CD4-positive, alpha-beta memory T cell (primary cell): Measurements from ENCODE around the gene NR2C2AP. TPM values are rescaled to one million over a fixed set of nuclear protein-coding genes. Genes with fewer than 3 reads are reported as not detected.
A peak's percentile ranks its signal among the peaks of the same experiment; 100 is the strongest.

Experiments used
- CTCF ChIA-PET: fragments of 350-600 bp; sonication (Branson Sonifier 250); formaldehyde crosslinking; loops from one replicate; lab custom pipeline; 2021; ENCODE audit warnings: inconsistent platforms; ENCODE audit not compliant: partially characterized antibody; lab: Charles Lee
- POLR2A ChIA-PET: fragments of 350-600 bp; sonication (Branson Sonifier 250); formaldehyde crosslinking; loops from one replicate; lab custom pipeline; 2021; ENCODE audit not compliant: partially characterized antibody; lab: Charles Lee
- DNase-seq, 5 donors: peaks; one replicate each; pipeline versions ENCODE4 v3.0.0 to v3.0.0-alpha.2; 2020 to 2022; ENCODE audit warnings: mixed read lengths in 1 of 5
- H3K27ac ChIP-seq: one replicate; pipeline ENCODE4 v1.7.0; 2013; ENCODE audit warnings: low read depth, low read length
- H3K27me3 ChIP-seq: 2 replicates; pipeline ENCODE4 v1.7.0; 2013; ENCODE audit warnings: mild to moderate bottlenecking, low read length, moderate library complexity; ENCODE audit not compliant: insufficient read depth
- H3K36me3 ChIP-seq: 2 replicates; pipeline ENCODE4 v1.7.0; 2013; ENCODE audit warnings: mild to moderate bottlenecking, low read length, moderate library complexity; ENCODE audit not compliant: insufficient read depth
- H3K4me1 ChIP-seq: 2 replicates; pipeline ENCODE4 v1.7.0; 2013; ENCODE audit warnings: mild to moderate bottlenecking, low read length, moderate library complexity; ENCODE audit not compliant: insufficient read depth
- H3K4me3 ChIP-seq, 2 donors: one replicate each; pipeline ENCODE4 v1.7.0; 2013; ENCODE audit warnings: low read length in 2 of 2, mild to moderate bottlenecking in 1 of 2
- H3K9me3 ChIP-seq, 2 donors: one replicate each; pipeline ENCODE4 v1.7.0; 2013; ENCODE audit warnings: low read length in 2 of 2, control low read depth in 1 of 2; ENCODE audit not compliant: control insufficient read depth in 1 of 2
- H3K27ac Mint-ChIP-seq, 7 donors: one replicate each; pipeline ENCODE4 v1.8.0; 2020 to 2021; ENCODE audit warnings: mixed read lengths in 7 of 7, mild to moderate bottlenecking in 6 of 7, inconsistent platforms in 3 of 7, moderate library complexity in 3 of 7
- H3K27me3 Mint-ChIP-seq, 2 donors: one replicate each; pipeline ENCODE4 v1.8.0; 2020 to 2021; ENCODE audit warnings: mixed read lengths in 2 of 2
- H3K36me3 Mint-ChIP-seq, 2 donors: one replicate each; pipeline ENCODE4 v1.8.0; 2020 to 2021; ENCODE audit warnings: mixed read lengths in 2 of 2, inconsistent platforms in 1 of 2, mild to moderate bottlenecking in 1 of 2
- H3K4me1 Mint-ChIP-seq, 4 donors: one replicate each; pipeline ENCODE4 v1.8.0; 2020 to 2021; ENCODE audit warnings: mixed read lengths in 4 of 4, mild to moderate bottlenecking in 1 of 4
- H3K4me3 Mint-ChIP-seq, 8 donors: one replicate each; pipeline ENCODE4 v1.8.0; 2020 to 2021; ENCODE audit warnings: mixed read lengths in 8 of 8, mild to moderate bottlenecking in 7 of 8, moderate library complexity in 6 of 8, inconsistent platforms in 3 of 8
- H3K9me3 Mint-ChIP-seq, 8 donors: one replicate each; pipeline ENCODE4 v1.8.0; 2020 to 2021; ENCODE audit warnings: mixed read lengths in 8 of 8, mild to moderate bottlenecking in 5 of 8, inconsistent platforms in 3 of 8, moderate library complexity in 1 of 8
- intact Hi-C: fragments of 100-400 bp; cut with micrococcal nuclease; formaldehyde crosslinking; loops from one replicate; pipeline ENCODE4 v1.15.1; 2023
- polyA plus RNA-seq, 2 donors: library from polyadenylated mRNA; unstranded; fragments of 300-500 nt; fragmentation: Illumina TruSeq; gene quantifications; one replicate each; pipeline ENCODE4 v1.2.3, GENCODE V29; 2021
- total RNA-seq, 2 experiments: library from RNA; stranded (reverse); gene quantifications; one replicate each; pipeline ENCODE4 v1.2.3, GENCODE V29; 2021

The NR2C2AP gene
- total and polyA plus RNA-seq, 4 experiments from 2014 or later: 25.1 to 33.2 (median 30.3) TPM

DNA sequence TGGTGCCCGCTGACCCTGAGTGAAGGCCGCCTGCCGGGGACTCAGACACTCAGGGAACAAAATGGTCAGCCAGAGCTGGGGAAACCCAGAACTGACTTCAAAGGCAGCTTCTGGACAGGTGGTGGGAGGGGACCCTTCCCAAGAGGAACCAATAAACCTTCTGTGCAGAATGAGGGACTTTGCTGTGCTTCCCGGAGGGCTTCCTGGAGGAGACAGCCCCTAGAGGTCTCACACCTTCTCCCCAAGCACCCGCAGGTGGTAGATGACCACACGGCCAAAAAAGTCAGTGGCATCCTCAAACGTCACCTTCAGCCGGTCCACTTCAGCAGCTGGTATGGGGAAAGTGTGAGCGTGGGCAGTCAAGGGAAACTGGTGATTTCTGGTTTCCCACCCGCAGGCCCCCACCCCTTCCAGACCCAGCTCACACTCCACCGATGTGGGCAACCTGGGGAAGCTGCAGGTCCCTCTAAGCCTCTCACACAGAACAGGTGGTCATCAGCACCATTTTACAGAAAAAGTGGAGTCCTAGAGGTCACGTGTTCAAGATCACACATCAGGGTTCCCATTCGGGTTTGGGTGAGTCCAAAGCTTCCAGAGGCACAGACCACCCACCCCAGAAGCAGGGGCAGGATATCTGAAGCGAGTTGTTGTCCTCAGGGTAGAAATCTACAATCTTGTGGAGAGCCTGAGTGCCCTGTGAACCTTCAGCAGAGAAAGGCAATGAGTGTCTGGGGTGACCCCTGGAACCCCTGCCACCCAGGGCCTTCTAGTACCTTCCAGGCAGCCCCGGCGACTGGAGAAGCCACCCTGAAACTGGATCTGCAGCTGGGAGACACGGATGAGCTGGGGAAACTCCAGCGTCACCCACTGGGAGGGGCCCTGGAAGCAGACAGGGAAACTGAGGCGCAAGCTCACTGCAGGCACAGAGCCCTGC lies 1.2 kb downstream of the NR2C2AP start:
- Mint-ChIP-seq H3K36me3 (peaks cover 5 to 16% of the 10 kb centered on the region in 2 donors), H3K4me1 (peaks cover 9 to 35% (median 26%) of the 10 kb centered on the region in 4 donors), H3K4me3 (peak overlapping the region; percentile 91 to 97 (median 94)), H3K27ac (peak overlapping the region; percentile 29 to 96 (median 94)), H3K27me3 (no peaks in the 10 kb centered on the region), H3K9me3 (peaks cover 0 to 2% (median 0%) of the 10 kb centered on the region in 8 donors)
- intact Hi-C loops: no loop called here
- peak overlapping the region; percentile 69 to 93 for H3K4me3 ChIP-seq
- peak overlapping the region; percentile 73 for H3K27ac ChIP-seq
- peaks cover 21% of the 10 kb centered on the region for H3K4me1 ChIP-seq
- H3K27me3 ChIP-seq: no peaks in the 10 kb centered on the region
- CTCF ChIA-PET: interaction anchor here (0.6 to 1.6 kb wide), 3 partner anchors 9 to 289 kb away, joined by 3 to 6 read pairs (median 3); no protein-coding TSS in a partner anchor
- H3K9me3 ChIP-seq: no peaks in the 10 kb centered on the region
- DNase-seq: no peak
- H3K36me3 ChIP-seq: peaks cover 12% of the 10 kb centered on the region
- POLR2A ChIA-PET: interaction anchor here (0.6 to 5.1 kb wide), 3 partner anchors 9 to 282 kb away, joined by 3 to 84 read pairs (median 4); partner anchors contain the start of genes BORCS8, COPE, DDX49 and RFXANK

- Histone ChIP-seq H3K27ac (no peak overlapping the region), H3K9me3 (no peaks in the 10 kb centered on the region), H3K36me3 (peaks cover 12% of the 10 kb centered on the region), H3K4me1 (peaks cover 44% of the 10 kb centered on the region), H3K27me3 (no peaks in the 10 kb centered on the region), H3K4me3 (no peak overlapping the region)
- Mint-ChIP-seq H3K9me3 (no peaks in the 10 kb centered on the region), H3K27ac (peak overlapping the region in 4 of 7 donors; percentile 14 to 98 (median 78)), H3K27me3 (no peaks in the 10 kb centered on the region), H3K4me1 (peaks cover 18 to 59% (median 37%) of the 10 kb centered on the region in 4 donors), H3K4me3 (peak overlapping the region; percentile 95 to 99 (median 98)), H3K36me3 (peaks cover 9 to 28% of the 10 kb centered on the region in 2 donors)
- DNase-seq: no peak
- ChIA-PET CTCF (no interaction called here), POLR2A (interaction anchor here (4.5 kb wide), 1 partner anchor 9 kb away, joined by 84 read pairs; the partner anchor contains the start of gene NR2C2AP)
- intact Hi-C loops: loop anchor here (2.0 to 5.0 kb wide), 5 partner anchors 57 to 469 kb away; partner anchors contain the start of genes ATP13A1, COPE, DDX49 and GATAD2A
Observed at GRCh38 chr19:19193926-19194325, 9.3 kb downstream of the NR2C2AP start.

GRCh38 chr19:19192910-19193423 lies 10.2 kb downstream of the NR2C2AP start:
- ChIA-PET CTCF (interaction anchor here (0.7 to 1.3 kb wide), 4 partner anchors 10 to 131 kb away, joined by 3 to 6 read pairs (median 3); partner anchors contain the start of gene NR2C2AP), POLR2A (interaction anchor here (0.7 to 4.5 kb wide), 7 partner anchors 10 to 361 kb away, joined by 3 to 84 read pairs (median 4); partner anchors contain the start of genes COPE, DDX49, GATAD2A and MAU2)
- DNase-seq: no peak
- Mint-ChIP-seq H3K27me3 (no peaks in the 10 kb centered on the region), H3K36me3 (peaks cover 4 to 22% of the 10 kb centered on the region in 2 donors), H3K27ac (peak overlapping the region; percentile 98 to 100 (median 99)), H3K4me3 (peak overlapping the region; percentile 95 to 99 (median 98)), H3K4me1 (peaks cover 18 to 55% (median 37%) of the 10 kb centered on the region in 4 donors), H3K9me3 (no peaks in the 10 kb centered on the region)
- Histone ChIP-seq H3K9me3 (no peaks in the 10 kb centered on the region), H3K36me3 (peaks cover 4% of the 10 kb centered on the region), H3K27ac (peak overlapping the region; percentile 100), H3K27me3 (no peaks in the 10 kb centered on the region), H3K4me3 (peak overlapping the region; percentile 86 to 100), H3K4me1 (peaks cover 44% of the 10 kb centered on the region)
- intact Hi-C loops: loop anchor here (1.0 to 5.0 kb wide), 8 partner anchors 10 to 470 kb away; partner anchors contain the start of genes ATP13A1, COPE, DDX49 and GATAD2A

GRCh38 chr19:19192078-19192882 lies 10.9 kb downstream of the NR2C2AP start, which contains the start of the genes BORCS8 and RFXANK:
Gene BORCS8, minus strand, starts transcription at chr19:19192152. Its CDS starts 35 bp downstream, at chr19:19192117.
Gene RFXANK, plus strand, starts transcription at chr19:19192258. Its CDS starts 1,689 bp downstream, at chr19:19193947.
- H3K4me3 ChIP-seq: peak within 1 kb of the TSS; percentile 98 to 100
- Mint-ChIP-seq H3K9me3 (no peaks in the 10 kb centered on the region), H3K27ac (peak within 1 kb of the TSS; percentile 98 to 100 (median 99)), H3K27me3 (no peaks in the 10 kb centered on the region), H3K36me3 (peaks cover 4 to 21% of the 10 kb centered on the region in 2 donors), H3K4me3 (peak within 1 kb of the TSS; percentile 95 to 99 (median 98)), H3K4me1 (peaks cover 18 to 55% (median 37%) of the 10 kb centered on the region in 4 donors)
- peak within 1 kb of the TSS; percentile 100 for H3K27ac ChIP-seq
- H3K36me3 ChIP-seq: peaks cover 3% of the 10 kb centered on the region
- DNase-seq: peak; percentile 97 to 99 (median 99)
- POLR2A ChIA-PET: interaction anchor here (0.5 to 4.5 kb wide), 17 partner anchors 11 to 360 kb away, joined by 3 to 84 read pairs (median 4); partner anchors contain the start of genes COPE, DDX49, GATAD2A and MAU2
- no peaks in the 10 kb centered on the region for H3K27me3 ChIP-seq
- CTCF ChIA-PET: interaction anchor here (0.6 to 1.7 kb wide), 10 partner anchors 8 to 980 kb away, joined by 3 to 7 read pairs (median 4); partner anchors contain the start of gene NR2C2AP
- intact Hi-C loops: loop anchor here (1.0 to 5.0 kb wide), 8 partner anchors 11 to 471 kb away; partner anchors contain the start of genes ATP13A1, COPE, DDX49 and GATAD2A
- no peaks in the 10 kb centered on the region for H3K9me3 ChIP-seq
- H3K4me1 ChIP-seq: peaks cover 44% of the 10 kb centered on the region

DNA sequence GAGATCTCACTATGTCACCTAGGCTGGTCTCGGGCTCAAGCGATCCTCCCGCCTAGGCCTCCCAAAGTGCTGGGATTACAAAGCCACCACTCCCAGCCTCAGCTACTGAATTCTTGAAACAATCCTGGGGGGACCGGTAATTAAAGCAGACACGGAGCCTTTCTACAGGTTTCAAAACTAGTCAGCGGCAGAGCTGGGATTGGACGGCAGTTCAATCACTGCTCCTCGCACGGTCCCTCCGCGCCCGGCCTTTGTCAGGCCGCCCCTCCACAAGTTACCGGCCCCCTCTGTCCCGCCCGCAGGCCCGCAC lies 11.5 kb downstream of the NR2C2AP start:
- peaks cover 4 to 19% of the 10 kb centered on the region in 2 donors for H3K36me3 Mint-ChIP-seq
- H3K9me3 Mint-ChIP-seq: no peaks in the 10 kb centered on the region
- Histone ChIP-seq H3K9me3 (no peaks in the 10 kb centered on the region), H3K36me3 (no peaks in the 10 kb centered on the region), H3K4me1 (peaks cover 44% of the 10 kb centered on the region), H3K27me3 (no peaks in the 10 kb centered on the region), H3K27ac (peak overlapping the region; percentile 100), H3K4me3 (peak overlapping the region; percentile 98 to 100)
- ChIA-PET POLR2A (interaction anchor here (0.5 to 4.5 kb wide), 15 partner anchors 11 to 324 kb away, joined by 3 to 84 read pairs (median 4); partner anchors contain the start of genes COPE, DDX49, GATAD2A and NR2C2AP), CTCF (interaction anchor here (0.6 to 1.7 kb wide), 6 partner anchors 9 to 980 kb away, joined by 3 to 7 read pairs (median 4); no protein-coding TSS in a partner anchor)
- no peaks in the 10 kb centered on the region for H3K27me3 Mint-ChIP-seq
- DNase-seq: no peak
- H3K27ac Mint-ChIP-seq: peak overlapping the region; percentile 98 to 100 (median 99)
- intact Hi-C loops: loop anchor here (1.0 to 5.0 kb wide), 8 partner anchors 12 to 471 kb away; partner anchors contain the start of genes ATP13A1, COPE, DDX49 and GATAD2A
- peak overlapping the region; percentile 95 to 99 (median 98) for H3K4me3 Mint-ChIP-seq
- H3K4me1 Mint-ChIP-seq: peaks cover 20 to 58% (median 39%) of the 10 kb centered on the region in 4 donors
